Measurements from ENCODE around the gene CFAP99.

- no peak for TF ChIP-seq ZNF331 (CRISPR knock-in tag; IDR thresholded peaks at IDR 0.05; ENCODE audit: low read depth)
- no peak for TF ChIP-seq CTCF (conservative IDR thresholded peaks at IDR 0.05; ENCODE audit: low read depth in 2 of 2)
- TF ChIP-seq REST (IDR thresholded peaks at IDR 0.05; ENCODE audit: unreplicated experiment) = no peak
Observed at GRCh38 chr4:2510351-2511259, 91.8 kb downstream of the CFAP99 start.

Measured in GM23338 (cell line).